T-helper 2 cell treated with Interferon-gamma antibody and Interleukin-4, amounts not matched to agents 5 μg/mL and 100 μg/mL, for 36 hours (primary cell): Measurements from ENCODE around the gene LMTK3.
"Not testable (repeated sequence)": the region's sequence is repeated elsewhere in the genome, so short reads cannot be mapped to it uniquely, and the experiment has no call there.

Experiments
- DNase-seq: peaks from one replicate; pipeline ENCODE4 v3.0.0; 2021; ENCODE audit warnings: low spot score
- H3K27ac Mint-ChIP-seq: one replicate; pipeline ENCODE4 v1.8.0; 2021; ENCODE audit warnings: mild to moderate bottlenecking, mixed read lengths
- H3K27me3 Mint-ChIP-seq: one replicate; pipeline ENCODE4 v1.8.0; 2021; ENCODE audit warnings: low read depth, mixed read lengths
- H3K36me3 Mint-ChIP-seq: one replicate; pipeline ENCODE4 v1.8.0; 2021; ENCODE audit warnings: low read depth, mixed read lengths
- H3K4me1 Mint-ChIP-seq: one replicate; pipeline ENCODE4 v1.8.0; 2021; ENCODE audit warnings: low read depth, mixed read lengths
- H3K4me3 Mint-ChIP-seq: one replicate; pipeline ENCODE4 v1.8.0; 2022; ENCODE audit warnings: mild to moderate bottlenecking, moderate library complexity, mixed read lengths
- H3K9me3 Mint-ChIP-seq: one replicate; pipeline ENCODE4 v1.8.0; 2021; ENCODE audit warnings: mixed read lengths

LMTK3 gene

GRCh38 chr19:48492925-48493717 is 18.5 kb downstream of the LMTK3 start:
- no peaks in the 10 kb centered on the region for H3K36me3 Mint-ChIP-seq
- peaks cover 47% of the 10 kb centered on the region for H3K27me3 Mint-ChIP-seq
- DNase-seq: peak; percentile 76
- H3K27ac Mint-ChIP-seq: peak overlapping the region; percentile 78
- peak overlapping the region; percentile 79 for H3K4me3 Mint-ChIP-seq
- H3K4me1 Mint-ChIP-seq: peaks cover 29% of the 10 kb centered on the region
- no peaks in the 10 kb centered on the region for H3K9me3 Mint-ChIP-seq

DNA sequence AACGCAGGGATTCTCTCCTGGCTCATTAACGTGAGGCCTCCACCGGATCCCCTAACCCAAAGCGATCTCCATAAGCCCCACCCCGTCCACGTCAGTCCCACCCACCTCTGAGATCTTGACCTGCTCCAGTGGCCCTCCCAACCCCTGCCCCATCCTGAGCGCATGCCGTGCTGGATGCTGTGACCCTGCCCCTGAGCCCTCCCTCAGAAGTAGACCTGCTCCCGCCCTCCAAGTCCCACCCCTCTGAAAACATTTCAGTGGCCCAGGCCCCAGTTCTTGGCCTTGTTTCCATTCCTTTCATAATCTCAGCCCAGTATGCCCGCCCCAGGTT is 19.9 kb downstream of the LMTK3 start:
- Mint-ChIP-seq H3K27me3 (peaks cover 46% of the 10 kb centered on the region), H3K27ac (peak overlapping the region; percentile 34), H3K4me1 (peaks cover 29% of the 10 kb centered on the region), H3K9me3 (no peaks in the 10 kb centered on the region), H3K4me3 (peak overlapping the region; percentile 61), H3K36me3 (no peaks in the 10 kb centered on the region)
- no peak for DNase-seq

- no peaks in the 10 kb centered on the region for H3K9me3 Mint-ChIP-seq
- peaks cover 46% of the 10 kb centered on the region for H3K27me3 Mint-ChIP-seq
- DNase-seq: peak; percentile 26
These were observed 20.4 kb downstream of the LMTK3 start for GRCh38 chr19:48490981-48491792.

GRCh38 chr19:48489608-48490216 is 21.9 kb downstream of the LMTK3 start:
- no peaks in the 10 kb centered on the region for H3K9me3 Mint-ChIP-seq
- H3K4me3 Mint-ChIP-seq: no peak overlapping the region
- no peak overlapping the region for H3K27ac Mint-ChIP-seq
- peak; percentile 74 for DNase-seq
- H3K4me1 Mint-ChIP-seq: peaks cover 25% of the 10 kb centered on the region
- H3K36me3 Mint-ChIP-seq: no peaks in the 10 kb centered on the region
- peaks cover 33% of the 10 kb centered on the region for H3K27me3 Mint-ChIP-seq

More at GRCh38 chr19:48490981-48491792, 20.4 kb downstream of the LMTK3 start:
- Mint-ChIP-seq H3K4me1 (peaks cover 29% of the 10 kb centered on the region), H3K36me3 (no peaks in the 10 kb centered on the region), H3K27ac (no peak overlapping the region), H3K4me3 (peak overlapping the region; percentile 43)

DNA sequence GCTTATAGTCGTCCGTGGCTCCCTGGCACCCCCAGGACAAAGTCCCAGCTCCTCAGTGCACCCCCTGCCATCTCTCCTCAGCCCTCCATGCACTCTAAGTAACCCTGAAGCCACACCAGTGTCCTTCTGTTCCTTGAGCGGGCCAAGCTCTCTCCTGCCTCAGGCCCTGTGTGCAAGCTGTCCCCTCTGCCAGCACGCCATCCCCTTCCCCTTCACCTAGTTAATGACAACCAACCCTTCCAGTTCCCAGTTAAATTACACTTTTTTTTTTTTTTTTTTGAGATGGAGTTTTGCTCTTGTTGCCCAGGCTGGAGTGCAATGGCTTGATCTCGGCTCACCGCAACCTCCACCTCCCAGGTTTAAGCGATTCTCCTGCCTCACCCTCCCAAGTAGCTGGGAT is 23.2 kb downstream of the LMTK3 start:
- H3K9me3 Mint-ChIP-seq, H3K36me3 Mint-ChIP-seq, DNase-seq, H3K27ac Mint-ChIP-seq, H3K4me3 Mint-ChIP-seq: not testable (repeated sequence)
- Mint-ChIP-seq H3K27me3 (peaks cover 27% of the 10 kb centered on the region), H3K4me1 (peaks cover 24% of the 10 kb centered on the region)

DNA sequence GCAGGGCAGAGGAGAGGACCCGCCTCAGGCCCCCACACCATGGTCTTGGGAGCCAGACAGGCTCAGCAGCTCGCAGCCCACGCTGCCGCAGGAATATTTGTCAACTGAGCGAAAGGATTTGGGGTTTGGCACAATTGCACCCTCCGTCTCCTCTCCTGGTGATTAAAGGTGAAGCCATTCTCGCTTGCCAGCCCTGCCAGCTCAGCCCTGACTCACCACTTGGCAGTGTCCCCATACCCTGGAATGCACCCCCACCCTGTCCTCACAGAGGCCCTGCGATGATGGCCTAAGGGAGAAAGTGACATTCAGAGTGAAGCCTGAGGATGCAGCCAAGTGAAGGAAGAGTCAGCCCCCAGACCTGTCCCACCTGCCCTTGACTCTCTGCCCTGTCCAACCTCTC is 23.7 kb downstream of the LMTK3 start:
- Mint-ChIP-seq H3K36me3 (no peaks in the 10 kb centered on the region), H3K4me3 (no peak overlapping the region), H3K27me3 (peaks cover 26% of the 10 kb centered on the region), H3K27ac (no peak overlapping the region), H3K9me3 (no peaks in the 10 kb centered on the region), H3K4me1 (peaks cover 24% of the 10 kb centered on the region)
- DNase-seq: no peak

- Mint-ChIP-seq H3K9me3 (no peaks in the 10 kb centered on the region), H3K4me3 (no peak overlapping the region), H3K27ac (no peak overlapping the region), H3K4me1 (peaks cover 21% of the 10 kb centered on the region), H3K36me3 (no peaks in the 10 kb centered on the region), H3K27me3 (peaks cover 22% of the 10 kb centered on the region)
- no peak for DNase-seq
These were observed 24.1 kb downstream of the LMTK3 start for GRCh38 chr19:48487544-48487943.

DNA sequence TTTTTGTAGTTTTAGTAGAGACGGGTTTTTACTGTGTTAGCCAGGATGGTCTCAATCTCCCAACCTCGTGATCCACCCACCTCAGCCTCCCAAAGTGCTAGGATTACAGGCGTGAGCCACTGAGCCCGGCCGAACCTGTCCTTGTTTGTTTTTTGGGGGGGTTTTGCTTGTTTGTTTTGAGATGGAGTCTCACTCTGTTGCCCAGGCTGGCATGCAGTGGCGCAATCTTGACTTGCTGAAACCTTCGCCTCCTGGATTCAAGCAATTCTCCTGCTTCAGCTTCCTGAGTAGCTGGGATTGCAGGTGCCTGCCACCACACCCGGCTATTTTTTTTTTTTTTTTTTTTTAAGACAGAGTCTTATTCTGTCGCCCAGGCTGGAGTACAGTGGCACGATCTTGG is 24.9 kb downstream of the LMTK3 start:
- Mint-ChIP-seq H3K4me1 (peaks cover 14% of the 10 kb centered on the region), H3K27me3 (peaks cover 15% of the 10 kb centered on the region)
- not testable (repeated sequence) for H3K4me3 Mint-ChIP-seq, H3K36me3 Mint-ChIP-seq, H3K9me3 Mint-ChIP-seq, DNase-seq, H3K27ac Mint-ChIP-seq

DNA sequence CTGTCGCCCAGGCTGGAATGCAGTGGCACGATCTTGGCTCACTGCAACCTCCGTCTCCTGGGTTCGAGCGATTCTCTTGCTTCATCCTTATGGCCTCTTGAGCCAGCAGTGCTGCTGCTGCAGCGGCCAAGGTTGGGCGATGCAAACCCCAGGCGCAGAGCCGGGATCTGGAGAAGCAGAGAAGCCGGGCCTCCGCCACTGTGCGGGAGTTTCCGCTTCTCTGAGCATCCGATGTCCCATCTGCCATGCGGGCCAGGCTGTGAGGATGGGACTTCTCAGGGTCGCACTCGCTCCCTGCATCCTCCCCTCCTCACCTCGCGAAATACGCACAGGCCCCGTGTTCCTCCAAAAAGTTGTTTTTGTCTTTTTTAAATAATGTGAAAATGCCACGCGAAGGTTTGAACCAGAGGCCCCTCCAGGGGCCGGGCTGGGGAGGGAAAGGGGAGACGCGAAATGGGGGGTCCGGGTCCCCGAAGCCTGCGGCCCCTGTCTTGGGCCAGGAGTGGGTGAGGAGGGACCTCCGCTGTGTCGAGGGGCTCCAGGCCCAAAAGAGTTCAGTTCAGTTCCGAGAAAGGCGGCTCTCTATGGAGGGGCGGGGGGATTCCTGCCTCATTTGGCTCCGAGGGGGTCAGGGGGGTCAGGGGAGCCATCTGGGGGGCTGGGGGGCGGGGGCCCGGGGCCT is 26.6 kb downstream of the LMTK3 start:
- DNase-seq: no peak
- no peak overlapping the region for H3K27ac Mint-ChIP-seq
- peaks cover 14% of the 10 kb centered on the region for H3K4me1 Mint-ChIP-seq
- H3K36me3 Mint-ChIP-seq: peaks cover 2% of the 10 kb centered on the region
- no peak overlapping the region for H3K4me3 Mint-ChIP-seq
- H3K9me3 Mint-ChIP-seq: no peaks in the 10 kb centered on the region
- peaks cover 4% of the 10 kb centered on the region for H3K27me3 Mint-ChIP-seq

DNA sequence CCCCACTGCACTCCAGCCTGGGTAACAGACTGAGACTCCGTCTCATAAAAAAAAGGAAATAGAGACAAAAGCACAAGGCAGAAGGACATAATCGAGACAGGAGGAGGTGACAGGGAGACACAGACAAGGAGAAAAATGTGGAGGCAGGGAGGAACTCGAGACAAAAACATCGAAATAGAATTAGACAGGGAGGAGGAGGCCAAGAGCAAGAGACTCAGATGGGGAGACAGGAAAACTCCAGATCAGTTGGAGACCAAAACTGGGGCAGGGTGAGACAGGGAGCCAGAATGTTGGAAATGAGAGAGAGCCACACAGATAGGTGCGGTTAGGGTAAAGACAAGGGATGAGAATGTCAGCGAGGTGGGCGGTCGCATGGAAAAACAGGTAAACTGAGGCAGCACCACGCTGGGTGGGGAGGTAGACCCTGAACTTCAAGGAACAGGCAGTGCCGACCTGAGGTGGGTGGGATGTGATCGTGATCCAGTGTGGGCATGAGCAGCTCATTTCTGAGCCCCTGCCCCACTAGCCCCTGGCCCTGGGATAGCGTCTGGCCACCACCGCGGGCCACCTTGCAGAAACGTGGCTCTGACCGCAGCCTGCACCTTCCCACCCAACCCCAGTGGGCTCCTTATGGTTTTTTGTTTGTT is 27.3 kb downstream of the LMTK3 start:
- Mint-ChIP-seq H3K9me3 (no peaks in the 10 kb centered on the region), H3K36me3 (peaks cover 8% of the 10 kb centered on the region), H3K27ac (no peak overlapping the region), H3K4me1 (peaks cover 11% of the 10 kb centered on the region), H3K4me3 (no peak overlapping the region), H3K27me3 (peaks cover 3% of the 10 kb centered on the region)
- DNase-seq: no peak

DNA sequence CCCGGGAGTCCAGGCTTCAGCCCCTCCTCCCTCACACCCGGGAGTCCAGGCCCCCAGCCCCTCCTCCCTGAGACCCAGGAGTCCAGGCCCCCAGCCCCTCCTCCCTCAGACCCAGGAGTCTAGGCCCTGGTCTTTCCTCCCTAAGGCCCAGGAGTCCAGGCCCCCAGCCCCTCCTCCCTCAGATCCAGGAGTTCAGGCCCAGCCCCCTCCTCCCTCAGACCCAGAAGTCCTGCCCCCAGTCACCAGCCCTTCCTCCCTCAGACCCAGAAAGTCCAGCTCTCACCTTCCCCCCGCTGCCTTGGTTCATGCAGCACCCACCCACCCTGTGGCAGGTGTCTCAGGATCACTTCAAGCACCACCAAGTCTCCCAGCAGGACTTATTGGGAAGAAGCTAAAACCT is 28.3 kb downstream of the LMTK3 start:
- H3K36me3 Mint-ChIP-seq: peaks cover 10% of the 10 kb centered on the region
- no peak for DNase-seq
- H3K27me3 Mint-ChIP-seq: peaks cover 2% of the 10 kb centered on the region
- H3K27ac Mint-ChIP-seq: no peak overlapping the region
- H3K4me1 Mint-ChIP-seq: peaks cover 11% of the 10 kb centered on the region
- H3K9me3 Mint-ChIP-seq: no peaks in the 10 kb centered on the region
- no peak overlapping the region for H3K4me3 Mint-ChIP-seq

DNA sequence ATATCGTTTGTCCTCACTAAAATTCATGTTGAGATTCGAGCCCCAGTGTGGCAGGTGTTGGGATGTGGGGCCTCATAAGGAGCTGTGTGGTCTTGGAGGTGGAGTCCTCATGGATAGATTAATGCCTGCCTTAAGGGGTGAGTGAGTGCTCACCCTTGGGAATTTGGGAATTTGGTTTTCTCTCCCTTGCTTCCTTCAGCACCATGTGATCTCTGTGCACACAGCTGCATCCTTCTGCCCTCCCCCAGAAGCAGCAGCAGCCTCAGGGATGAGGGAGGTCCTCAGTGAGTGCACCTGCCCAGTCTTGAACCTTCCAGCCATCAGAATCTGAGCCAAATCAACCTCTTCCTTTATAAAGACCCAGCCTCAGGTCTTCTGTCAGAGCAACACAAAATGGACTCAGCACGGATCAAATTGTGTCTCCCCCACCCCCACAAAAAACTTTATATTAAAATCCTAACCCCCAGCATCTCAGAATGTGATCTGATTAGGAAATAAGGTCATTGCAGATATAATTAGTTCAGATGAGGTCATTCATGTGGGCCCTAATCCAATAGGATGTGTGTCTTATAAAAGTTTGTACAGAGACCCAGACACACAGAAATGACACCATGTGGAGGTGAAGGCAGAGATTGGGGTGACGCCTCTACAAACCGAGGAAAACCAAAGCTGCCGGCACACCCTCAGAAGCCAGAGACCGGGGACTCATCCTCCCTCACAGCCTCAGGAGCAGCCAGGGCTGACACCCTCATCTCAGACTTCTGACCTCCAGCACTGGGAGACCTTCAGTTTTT is 29.6 kb downstream of the LMTK3 start:
- Mint-ChIP-seq H3K4me1 (peaks cover 11% of the 10 kb centered on the region), H3K27me3 (no peaks in the 10 kb centered on the region), H3K9me3 (no peaks in the 10 kb centered on the region), H3K27ac (no peak overlapping the region), H3K4me3 (no peak overlapping the region), H3K36me3 (peaks cover 10% of the 10 kb centered on the region)
- no peak for DNase-seq
